SK-N-SH (cell line): ENCODE results near the gene ARMH3. TPM values are rescaled to one million over a fixed set of nuclear protein-coding genes. Genes with fewer than 3 reads are reported as not detected.
A peak's percentile ranks its signal among the peaks of the same experiment; 100 is the strongest.
"Not testable (repeated sequence)": the region's sequence is repeated elsewhere in the genome, so short reads cannot be mapped to it uniquely, and the experiment has no call there.

Experiments used
- CTCF ChIA-PET: fragments of 300-600, 350-600 bp; formaldehyde crosslinking; extraction: SDS; loops from one replicate; lab custom pipeline; 2021; lab: Yijun Ruan, JAX
- POLR2A ChIA-PET: fragments of 350-600 bp; sonication (Branson Sonifier 250); formaldehyde crosslinking; extraction: SDS; loops from one replicate; lab custom pipeline; 2020; ENCODE audit warnings: antibody characterized with exemption, inconsistent platforms; lab: Yijun Ruan, JAX
- DNase-seq: peaks from one replicate; pipeline ENCODE4 v3.0.0; 2012
- H2AFZ ChIP-seq: fragments of 200-600 bp; sonication (generic); 2 replicates; pipeline ENCODE4 v1.8.1; 2016; ENCODE audit warnings: antibody characterized with exemption, mild to moderate bottlenecking, low read depth
- H3F3A ChIP-seq: fragments of 200-600 bp; sonication (generic); replicated peaks from 2 replicates; pipeline ENCODE3; 2016; ENCODE audit warnings: antibody characterized with exemption, mild to moderate bottlenecking; ENCODE audit not compliant: insufficient read depth
- H3K27ac ChIP-seq, 2 experiments: fragments of 200-500 bp in 1 of 2; fragments of 200-600 bp in 1 of 2; sonication (Bioruptor generic) in 1 of 2; sonication (generic), shearing (Covaris generic) in 1 of 2; 2 replicates each; pipeline versions ENCODE4 v1.5.1 to v1.6.1; 2014 to 2016; ENCODE audit warnings: low read depth in 2 of 2, inconsistent platforms in 1 of 2, low read length in 1 of 2, mild to moderate bottlenecking in 1 of 2, mixed read lengths in 1 of 2
- H3K27me3 ChIP-seq: fragments of 200-600 bp; sonication (generic), shearing (Covaris generic); 2 replicates; pipeline ENCODE4 v1.6.1; 2016; ENCODE audit warnings: mixed run types; ENCODE audit not compliant: insufficient read depth
- H3K36me3 ChIP-seq, 2 experiments: fragments of 200-500 bp in 1 of 2; fragments of 200-600 bp in 1 of 2; sonication (Bioruptor generic) in 1 of 2; sonication (generic) in 1 of 2; replicated peaks in 1 of 2; 2 replicates each; pipeline versions ENCODE3 to v1.5.1; 2014 to 2016; ENCODE audit warnings: low read length in 1 of 2, mild to moderate bottlenecking in 1 of 2; ENCODE audit not compliant: insufficient read depth in 2 of 2, control insufficient read depth in 1 of 2
- H3K4me1 ChIP-seq, 2 experiments: fragments of 200-500 bp in 1 of 2; fragments of 200-600 bp in 1 of 2; sonication (Bioruptor generic) in 1 of 2; sonication (generic), shearing (Covaris generic) in 1 of 2; 2 replicates each; pipeline versions ENCODE4 v1.5.1 to v1.6.1; 2014 to 2016; ENCODE audit warnings: low read depth in 1 of 2, low read length in 1 of 2, mixed run types in 1 of 2; ENCODE audit not compliant: insufficient read depth in 2 of 2, control insufficient read depth in 1 of 2
- H3K4me2 ChIP-seq: fragments of 200-600 bp; sonication (generic), shearing (Covaris generic); 2 replicates; pipeline ENCODE4 v1.6.1; 2017; ENCODE audit warnings: mixed run types
- H3K4me3 ChIP-seq, 2 experiments: fragments of 200-500 bp in 1 of 2; fragments of 200-600 bp in 1 of 2; sonication (Bioruptor generic) in 1 of 2; sonication (generic), shearing (Covaris generic) in 1 of 2; 2 replicates each; pipeline versions ENCODE4 v1.5.1 to v1.8.1; 2014 to 2016; ENCODE audit warnings: low read depth in 2 of 2, inconsistent platforms in 1 of 2, low read length in 1 of 2, mild to moderate bottlenecking in 1 of 2, mixed read lengths in 1 of 2, moderate library complexity in 1 of 2
- H3K79me2 ChIP-seq: fragments of 200-600 bp; sonication (generic); 2 replicates; pipeline ENCODE4 v1.8.1; 2017; ENCODE audit warnings: mild to moderate bottlenecking; ENCODE audit not compliant: insufficient read depth
- H3K9ac ChIP-seq: fragments of 200-600 bp; sonication (generic); 2 replicates; pipeline ENCODE4 v1.6.1; 2017; ENCODE audit warnings: mixed run types
- H3K9me2 ChIP-seq: fragments of 200-600 bp; sonication (generic); 2 replicates; pipeline ENCODE4 v1.6.1; 2017; ENCODE audit warnings: mixed run types
- H3K9me3 ChIP-seq: fragments of 200-600 bp; sonication (generic); 2 replicates; pipeline ENCODE4 v1.6.1; 2017; ENCODE audit warnings: mixed run types, mild to moderate bottlenecking, moderate library complexity
- H4K20me1 ChIP-seq: fragments of 200-600 bp; sonication (generic); 2 replicates; pipeline ENCODE4 v1.6.1; 2017; ENCODE audit warnings: mild to moderate bottlenecking, mixed run types; ENCODE audit not compliant: insufficient read depth
- ELF1 ChIP-seq: IDR thresholded peaks from 2 replicates; pipeline ENCODE4 v1.4.0; 2012
- EZH2phosphoT487 ChIP-seq: fragments of 200-600 bp; sonication (generic); IDR thresholded peaks from 2 replicates; pipeline ENCODE4 v1.6.1; 2017; ENCODE audit warnings: low read depth, mixed run types, mild to moderate bottlenecking, antibody characterized with exemption, moderate library complexity, borderline replicate concordance
- FOXJ3 ChIP-seq: sonication (generic); formaldehyde crosslinking; IDR thresholded peaks from 2 replicates; pipeline ENCODE4 v1.5.1; 2020; ENCODE audit warnings: mild to moderate bottlenecking, missing genetic modification reagents
- GATA2 ChIP-seq: sonication (generic); formaldehyde crosslinking; IDR thresholded peaks from 2 replicates; pipeline ENCODE4 v1.5.0; 2020; ENCODE audit warnings: mild to moderate bottlenecking, missing genetic modification reagents
- MEF2A ChIP-seq: IDR thresholded peaks from 2 replicates; pipeline ENCODE4 v1.4.0; 2012; ENCODE audit warnings: low read depth, borderline replicate concordance
- NFIC ChIP-seq: IDR thresholded peaks from 2 replicates; pipeline ENCODE4 v1.4.0; 2012; ENCODE audit warnings: borderline replicate concordance
- SIN3A ChIP-seq: IDR thresholded peaks from 2 replicates; pipeline ENCODE4 v1.6.1; 2012; ENCODE audit warnings: low read depth, mild to moderate bottlenecking, low read length, moderate library complexity, borderline replicate concordance
- TAF1 ChIP-seq: IDR thresholded peaks from 2 replicates; pipeline ENCODE4 v1.6.1; 2012; ENCODE audit warnings: low read depth, mild to moderate bottlenecking, low read length, moderate library complexity, borderline replicate concordance
- YY1 ChIP-seq: IDR thresholded peaks from 2 replicates; pipeline ENCODE4 v1.4.0; 2012; ENCODE audit warnings: low read depth, mild to moderate bottlenecking
- ZBTB33 ChIP-seq: IDR thresholded peaks from 2 replicates; pipeline ENCODE4 v1.4.0; 2012; ENCODE audit warnings: low read depth, borderline replicate concordance
- WGBS: methylation state at CpG from one replicate; pipeline ENCODE4 v1.1.6; 2017; ENCODE audit warnings: low lambda C conversion rate; 5-methylcytosine and 5-hydroxymethylcytosine counted together
- polyA plus RNA-seq, 3 experiments: library from polyadenylated mRNA; depleted of rRNA; stranded (reverse); fragments of >200 nt; gene quantifications; 2 replicates each; pipeline ENCODE4 v1.2.3, GENCODE V29; 2012
- TF ChIP-seq, protein P1 (sequence below): fragments of 150-350 bp; IDR thresholded peaks from 2 replicates; pipeline ENCODE4 v1.6.1; 2016; ENCODE audit warnings: mild to moderate bottlenecking, low read depth, low read length
- TF ChIP-seq, protein P2 (sequence below): IDR thresholded peaks from 2 replicates; pipeline ENCODE4 v1.4.0; 2012; ENCODE audit warnings: low read depth

The ARMH3 gene
- polyA plus RNA-seq, 1 of the 3 experiments (the other 2 are of a cell fraction): 12.1 TPM

DNA sequence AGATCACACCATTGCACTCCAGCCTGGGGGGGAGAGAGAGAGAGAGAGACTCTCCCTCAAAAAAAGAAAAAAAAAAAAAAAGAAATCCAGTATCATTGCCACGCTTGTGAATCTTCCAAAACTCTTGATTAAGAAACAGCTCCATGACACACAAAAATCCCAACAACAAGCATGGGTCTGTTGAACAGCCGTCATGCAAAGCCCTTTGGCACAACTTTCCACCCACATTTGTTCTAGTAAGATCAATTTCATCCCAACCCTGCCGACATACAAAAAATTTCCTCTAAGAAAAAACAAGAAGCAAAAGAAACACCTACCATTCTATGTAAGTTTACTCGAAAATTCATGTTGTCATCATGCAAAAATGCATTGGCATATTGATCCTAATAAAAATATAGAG lies 62.8 kb downstream of the ARMH3 start (continued):
- TF ChIP-seq TAF1 (no peak), YY1 (no peak), MEF2A (no peak), EZH2phosphoT487 (no peak), SIN3A (no peak)
- TF ChIP-seq, protein P1, sequence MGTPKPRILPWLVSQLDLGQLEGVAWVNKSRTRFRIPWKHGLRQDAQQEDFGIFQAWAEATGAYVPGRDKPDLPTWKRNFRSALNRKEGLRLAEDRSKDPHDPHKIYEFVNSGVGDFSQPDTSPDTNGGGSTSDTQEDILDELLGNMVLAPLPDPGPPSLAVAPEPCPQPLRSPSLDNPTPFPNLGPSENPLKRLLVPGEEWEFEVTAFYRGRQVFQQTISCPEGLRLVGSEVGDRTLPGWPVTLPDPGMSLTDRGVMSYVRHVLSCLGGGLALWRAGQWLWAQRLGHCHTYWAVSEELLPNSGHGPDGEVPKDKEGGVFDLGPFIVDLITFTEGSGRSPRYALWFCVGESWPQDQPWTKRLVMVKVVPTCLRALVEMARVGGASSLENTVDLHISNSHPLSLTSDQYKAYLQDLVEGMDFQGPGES: no peak

DNA sequence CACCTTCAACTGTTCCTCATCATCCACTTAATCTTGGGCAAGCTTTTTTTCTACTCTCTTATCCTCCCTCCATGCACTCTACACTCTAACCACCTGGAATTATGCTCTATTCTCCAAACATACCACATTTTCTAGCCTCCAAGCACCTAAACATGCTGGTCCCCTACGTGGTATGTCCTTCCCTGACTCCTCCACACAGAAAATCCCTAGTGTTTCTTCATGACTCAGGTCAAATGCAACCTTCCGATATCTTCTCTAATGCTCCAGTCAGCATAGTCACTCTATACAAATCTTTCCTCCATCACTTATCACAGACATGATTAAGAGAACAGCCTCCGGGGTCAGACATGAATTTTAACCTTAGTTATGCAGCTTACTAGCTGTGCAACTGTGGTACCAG lies 68.8 kb downstream of the ARMH3 start:
- H3K9ac ChIP-seq: no peak overlapping the region
- ChIA-PET POLR2A (no interaction called here), CTCF (interaction anchor here (1.2 to 1.8 kb wide), 2 partner anchors 23 to 146 kb away, joined by 3 to 6 read pairs; no protein-coding TSS in a partner anchor)

DNA sequence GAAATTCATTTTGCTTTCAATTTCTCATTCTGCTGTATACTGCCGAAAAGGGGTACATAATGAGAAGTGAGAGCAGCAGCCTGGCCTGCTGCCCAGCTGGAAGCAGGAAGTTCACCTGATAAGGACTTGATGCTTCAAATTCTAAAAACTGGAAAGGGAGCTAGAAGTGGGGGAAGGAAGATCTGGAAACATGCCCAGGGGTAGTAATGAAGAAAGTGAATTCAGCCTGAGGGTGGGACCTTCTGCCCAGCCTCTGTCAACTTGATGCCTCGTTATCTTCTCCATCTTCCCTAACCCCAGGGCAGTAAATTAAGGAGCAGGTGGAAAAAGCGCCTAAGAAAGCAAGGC lies 69.4 kb downstream of the ARMH3 start:
- ChIA-PET CTCF (interaction anchor here (1.1 to 1.8 kb wide), 2 partner anchors 23 to 143 kb away, joined by 4 to 6 read pairs; partner anchors contain the start of gene KCNIP2), POLR2A (no interaction called here)
- Histone ChIP-seq H3K36me3 (peaks cover 21 to 43% of the 10 kb centered on the region in 2 experiments), H3F3A (no peaks in the 10 kb centered on the region), H4K20me1 (no peaks in the 10 kb centered on the region), H2AFZ (no peak overlapping the region), H3K9ac (no peak overlapping the region), H3K4me1 (peaks cover 0 to 8% of the 10 kb centered on the region in 2 experiments; a peak in 2 of 4 replicates), H3K79me2 (no peaks in the 10 kb centered on the region), H3K4me2 (no peak overlapping the region), H3K27ac (peak overlapping the region in 1 of 2 experiments; percentile 24; a peak in 1 of 4 replicates), H3K4me3 (no peak overlapping the region), H3K9me2 (no peaks in the 10 kb centered on the region), H3K9me3 (no peaks in the 10 kb centered on the region), H3K27me3 (no peaks in the 10 kb centered on the region)
- TF ChIP-seq GATA2 (CRISPR knock-in tag) (peak; percentile 45), ZBTB33 (no peak), MEF2A (no peak), EZH2phosphoT487 (no peak), FOXJ3 (no peak), NFIC (peak; percentile 39; the same call in 1 of the 2 replicates)
- TF ChIP-seq, protein P2, sequence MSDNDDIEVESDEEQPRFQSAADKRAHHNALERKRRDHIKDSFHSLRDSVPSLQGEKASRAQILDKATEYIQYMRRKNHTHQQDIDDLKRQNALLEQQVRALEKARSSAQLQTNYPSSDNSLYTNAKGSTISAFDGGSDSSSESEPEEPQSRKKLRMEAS: no peak
- whole genome bisulfite sequencing: 67% methylated on average over 3 of the region's 3 CpGs
- peak; percentile 24 for DNase-seq

More for the DNA sequence above, 68.8 kb downstream of the ARMH3 start:
- no peak overlapping the region for H2AFZ ChIP-seq
- TF ChIP-seq MEF2A: no peak
- no peak for TF ChIP-seq ELF1
- TF ChIP-seq, all 33 proteins: peak for 0
- Histone ChIP-seq H4K20me1 (no peaks in the 10 kb centered on the region), H3K27me3 (no peaks in the 10 kb centered on the region), H3K36me3 (peaks cover 26 to 43% of the 10 kb centered on the region in 2 experiments), H3K4me2 (no peak overlapping the region), H3K9me3 (no peaks in the 10 kb centered on the region), H3K4me3 (no peak overlapping the region), H3F3A (no peaks in the 10 kb centered on the region), H3K4me1 (peaks cover 0 to 8% of the 10 kb centered on the region in 2 experiments; a peak in 2 of 4 replicates), H3K9me2 (no peaks in the 10 kb centered on the region), H3K27ac (peak overlapping the region in 1 of 2 experiments; percentile 24; a peak in 1 of 4 replicates), H3K79me2 (no peaks in the 10 kb centered on the region)
- no peak for DNase-seq
- 92% methylated on average over 3 of the region's 3 CpGs for WGBS

DNA sequence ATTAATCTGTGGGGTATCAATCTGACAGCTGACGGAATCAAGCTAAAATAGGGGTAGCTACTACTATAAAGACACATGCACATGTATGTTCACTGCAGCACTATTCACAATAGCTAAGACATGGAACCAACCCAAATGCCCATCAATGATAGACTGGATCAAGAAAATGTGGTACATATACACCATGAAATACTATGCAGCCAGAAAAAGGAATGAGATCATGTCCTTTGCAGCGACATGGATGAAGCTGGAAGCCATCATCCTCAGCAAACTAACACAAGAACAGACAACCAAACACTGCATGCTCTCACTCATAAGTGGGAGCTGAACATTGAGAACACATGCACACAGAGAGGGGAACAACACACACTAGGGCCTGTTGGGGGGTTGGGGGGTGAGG lies 75.3 kb downstream of the ARMH3 start:
- H2AFZ ChIP-seq, H3K79me2 ChIP-seq, H3K9me2 ChIP-seq, H3K27ac ChIP-seq, H3K9me3 ChIP-seq, POLR2A ChIA-PET, H3K4me3 ChIP-seq, H3K4me1 ChIP-seq, H4K20me1 ChIP-seq, H3F3A ChIP-seq, H3K4me2 ChIP-seq, H3K27me3 ChIP-seq, DNase-seq, H3K9ac ChIP-seq: not testable (repeated sequence)
- CTCF ChIA-PET: interaction anchor here (0.9 to 5.3 kb wide), 5 partner anchors 29 to 145 kb away, joined by 3 to 22 read pairs (median 4); no protein-coding TSS in a partner anchor
- 100% methylated on average over 2 of the region's 2 CpGs for WGBS
- peaks cover 2 to 15% of the 10 kb centered on the region in 2 experiments for H3K36me3 ChIP-seq
